NCI-H2227 (cell line): ENCODE measurements around the gene ARL15.
"Not testable (repeated sequence)": the region's sequence is repeated elsewhere in the genome, so short reads cannot be mapped to it uniquely, and the experiment has no call there.

Experiments used
- DNase-seq: peaks from one replicate; lab custom pipeline; 2025; ENCODE audit not compliant: unreplicated experiment; lab: John Stamatoyannopoulos, UW

Gene ARL15

DNA sequence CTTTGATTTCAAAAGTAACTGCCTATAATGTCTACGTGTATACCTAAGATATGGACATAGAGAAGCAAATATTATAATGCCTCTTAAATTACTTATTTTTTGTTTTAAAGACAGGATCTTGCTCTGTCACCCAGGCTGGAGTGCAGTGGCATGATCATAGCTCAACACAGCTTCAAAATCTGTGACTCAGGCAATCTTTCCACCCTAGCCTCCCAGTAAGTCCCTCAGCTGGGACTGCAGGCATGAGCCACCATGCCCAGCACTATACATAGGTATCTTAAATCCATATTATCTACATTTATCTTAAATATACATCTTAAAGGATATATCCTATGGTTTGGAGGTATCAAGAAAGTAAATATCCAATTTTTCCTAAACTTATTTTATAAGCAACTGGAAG, 261.2 kb downstream of the ARL15 start:
- no peak for DNase-seq

GRCh38 chr5:54045077-54045792, 265.1 kb downstream of the ARL15 start:
- no peak for DNase-seq

- not testable (repeated sequence) for DNase-seq
These were observed 266.1 kb downstream of the ARL15 start for GRCh38 chr5:54044276-54044675.

- no peak for DNase-seq
These were observed 269.6 kb downstream of the ARL15 start for GRCh38 chr5:54040804-54041203.

DNA sequence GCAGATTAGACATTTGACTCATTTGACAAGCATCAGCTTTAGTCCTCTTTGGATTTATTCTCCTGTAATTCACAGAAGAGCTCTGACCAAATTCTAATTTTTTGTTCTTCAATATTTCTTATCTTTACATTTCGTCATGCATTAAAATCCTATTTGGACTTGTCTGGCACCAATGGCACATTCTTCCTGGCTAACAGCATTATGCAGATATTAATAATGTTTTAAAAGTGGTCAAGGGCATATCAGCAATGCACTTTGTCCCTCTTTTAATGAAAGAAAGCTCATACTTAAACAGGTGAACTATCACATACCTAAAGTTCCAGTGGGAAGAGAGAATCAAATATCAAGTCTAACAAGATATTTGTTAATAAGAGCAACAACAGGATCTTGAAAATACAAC, 270.4 kb downstream of the ARL15 start:
- DNase-seq: no peak

GRCh38 chr5:54037205-54037604, 273.2 kb downstream of the ARL15 start:
- DNase-seq: no peak

GRCh38 chr5:54030981-54031380, 279.4 kb downstream of the ARL15 start:
- DNase-seq: no peak

DNA sequence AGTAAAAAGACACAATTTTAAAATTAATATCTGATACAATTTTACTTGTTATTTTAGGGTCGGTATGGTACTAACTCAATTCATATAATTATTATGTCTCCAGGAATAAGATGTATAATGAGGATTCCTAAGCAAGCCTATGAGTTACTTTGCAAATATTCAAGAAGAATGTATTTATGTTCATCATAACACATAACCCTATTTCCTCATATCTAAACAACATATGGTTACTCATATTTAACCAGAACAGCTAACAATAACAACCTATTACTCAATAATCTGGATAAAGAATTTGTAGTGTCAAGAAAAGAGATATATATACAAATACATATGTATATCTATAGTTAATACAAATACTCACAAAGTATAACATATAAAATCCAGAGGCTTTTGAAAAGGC, 285.9 kb downstream of the ARL15 start:
- DNase-seq: no peak

DNA sequence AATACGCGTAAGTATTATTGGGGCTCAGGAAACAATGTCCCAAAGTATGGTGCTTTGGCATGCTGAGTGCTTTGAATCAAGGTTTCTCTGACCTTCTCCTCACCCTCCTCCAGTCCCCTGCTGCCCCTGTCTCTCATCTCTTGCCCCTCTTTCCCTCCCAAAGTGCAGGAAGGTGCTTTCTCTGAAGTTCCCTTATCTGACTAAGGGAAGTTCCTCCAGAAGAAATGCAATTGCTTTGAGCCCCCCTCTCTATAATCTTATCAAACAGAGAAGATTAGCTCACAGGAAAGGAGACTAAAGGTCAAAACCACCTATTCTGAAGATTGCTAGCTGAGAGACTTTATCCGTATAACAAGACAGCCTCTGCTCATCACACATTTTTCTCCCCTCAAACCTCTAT, 288.1 kb downstream of the ARL15 start:
- DNase-seq: no peak

- DNase-seq: no peak
These were observed 288.8 kb downstream of the ARL15 start for GRCh38 chr5:54021431-54022164.

GRCh38 chr5:54018438-54018837, 291.9 kb downstream of the ARL15 start:
- DNase-seq: no peak

- DNase-seq: no peak
These were observed 292.8 kb downstream of the ARL15 start for GRCh38 chr5:54017580-54017979.

DNA sequence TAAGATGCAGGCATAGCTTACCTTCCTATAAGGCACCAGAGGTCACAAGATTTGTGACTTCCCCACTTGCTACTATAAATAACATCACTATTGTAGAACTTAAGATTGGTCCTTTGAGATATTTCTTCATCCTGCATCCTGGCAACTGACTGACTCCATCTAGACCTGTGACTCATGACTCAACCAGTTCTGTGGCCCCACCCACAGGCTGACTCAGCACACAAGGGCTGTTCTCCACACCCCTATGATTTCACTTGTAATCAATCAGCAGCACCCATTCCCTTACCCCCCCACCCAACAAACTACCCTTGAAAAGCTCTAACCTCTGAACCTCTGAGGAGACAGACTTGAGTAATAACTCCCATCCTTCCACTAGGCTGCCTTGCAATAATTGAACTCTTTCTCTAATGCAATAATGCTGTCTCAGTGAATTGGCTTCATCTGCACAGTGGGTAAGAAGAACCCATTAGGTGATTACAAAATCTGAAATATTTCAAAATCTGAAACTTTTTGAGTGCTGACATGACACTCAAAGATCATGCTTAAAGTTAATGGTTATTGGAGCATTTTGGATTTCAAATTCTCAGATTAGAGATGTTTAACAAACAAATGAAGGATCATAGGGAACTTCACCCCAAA, 296.7 kb downstream of the ARL15 start:
- DNase-seq: no peak

- no peak for DNase-seq
These were observed 300.5 kb downstream of the ARL15 start for GRCh38 chr5:54009828-54010227.

DNA sequence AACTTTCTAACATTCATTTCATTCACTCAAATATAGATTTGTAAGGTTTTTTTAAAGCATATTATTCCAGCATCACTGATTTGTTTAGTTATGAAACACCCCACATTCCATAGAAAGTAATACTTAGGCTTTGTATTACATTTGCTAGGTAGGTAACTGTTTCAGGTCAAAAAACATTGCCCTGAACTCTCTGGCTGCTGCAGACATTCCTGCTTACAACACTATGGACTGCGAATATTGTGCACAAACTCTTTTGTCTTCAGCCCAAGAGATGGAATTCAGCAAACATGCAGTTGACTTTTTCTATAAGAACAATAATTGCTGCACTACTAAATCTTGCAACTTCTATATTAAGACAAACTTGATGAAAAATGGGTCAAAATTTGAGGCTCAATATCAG, 301.0 kb downstream of the ARL15 start:
- no peak for DNase-seq

DNA sequence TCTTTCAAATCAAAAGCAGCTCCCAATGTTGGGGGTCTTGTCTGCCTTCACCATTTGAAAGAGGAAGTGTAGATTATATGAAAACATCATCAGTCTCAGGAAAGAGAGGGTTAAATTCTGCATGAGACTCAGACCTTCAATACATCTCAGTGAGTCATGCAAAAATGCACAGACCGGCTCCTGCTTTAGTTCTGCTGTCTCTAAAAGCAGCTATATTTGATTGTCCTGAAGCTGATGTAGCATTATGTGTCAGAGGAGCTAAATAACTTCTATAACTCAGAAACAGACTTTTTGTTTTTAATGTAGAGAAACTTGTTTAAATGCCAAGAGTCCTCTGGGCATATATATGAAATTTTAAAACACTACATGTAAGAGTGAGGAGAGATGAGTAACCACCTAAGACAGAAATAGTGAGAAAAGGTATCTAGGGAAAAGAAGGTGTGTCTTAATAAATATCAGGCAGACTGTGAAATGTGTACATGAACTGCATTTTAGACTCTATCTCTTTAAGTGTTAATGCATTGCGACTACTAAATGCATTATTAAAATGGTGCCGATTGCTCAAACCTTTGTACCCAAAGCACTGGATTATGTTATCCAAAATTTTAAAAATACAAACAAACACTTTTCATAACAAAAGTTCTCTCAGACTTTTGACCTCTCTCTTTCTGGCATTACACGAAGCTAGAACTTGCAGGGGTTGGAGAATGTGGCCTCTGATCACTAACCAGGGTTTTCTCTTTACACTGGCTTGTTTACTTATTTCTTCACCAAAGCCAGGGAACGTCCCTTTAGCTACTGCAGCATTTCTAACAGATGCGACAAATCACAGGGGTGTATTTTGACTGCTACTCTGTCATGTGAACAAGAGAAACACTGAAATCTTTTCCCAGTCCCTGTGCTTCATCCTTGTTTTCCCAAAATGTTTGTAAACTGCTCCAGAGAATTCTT, 302.3 kb downstream of the ARL15 start:
- DNase-seq: no peak

- DNase-seq: no peak
These were observed 305.7 kb downstream of the ARL15 start for GRCh38 chr5:54004697-54005096.

DNA sequence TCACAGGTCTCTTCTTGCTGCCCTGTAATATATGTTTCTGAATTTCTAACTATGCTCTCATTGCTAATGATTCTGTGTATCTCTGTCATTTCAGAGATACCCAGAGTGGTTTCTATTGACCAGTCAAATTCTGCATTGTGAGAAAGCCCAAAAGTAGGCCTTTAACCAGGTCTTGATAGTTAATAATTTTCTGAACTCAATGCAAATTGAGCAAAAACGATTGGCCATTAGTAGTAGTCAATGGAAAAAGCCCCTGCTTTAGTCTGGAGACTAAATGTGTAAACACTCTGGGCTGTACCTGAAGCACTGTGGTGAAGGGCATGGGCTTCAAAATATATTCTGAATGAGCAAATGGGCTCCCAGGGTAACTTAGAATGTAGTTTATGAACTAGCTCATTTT, 307.6 kb downstream of the ARL15 start:
- no peak for DNase-seq

DNA sequence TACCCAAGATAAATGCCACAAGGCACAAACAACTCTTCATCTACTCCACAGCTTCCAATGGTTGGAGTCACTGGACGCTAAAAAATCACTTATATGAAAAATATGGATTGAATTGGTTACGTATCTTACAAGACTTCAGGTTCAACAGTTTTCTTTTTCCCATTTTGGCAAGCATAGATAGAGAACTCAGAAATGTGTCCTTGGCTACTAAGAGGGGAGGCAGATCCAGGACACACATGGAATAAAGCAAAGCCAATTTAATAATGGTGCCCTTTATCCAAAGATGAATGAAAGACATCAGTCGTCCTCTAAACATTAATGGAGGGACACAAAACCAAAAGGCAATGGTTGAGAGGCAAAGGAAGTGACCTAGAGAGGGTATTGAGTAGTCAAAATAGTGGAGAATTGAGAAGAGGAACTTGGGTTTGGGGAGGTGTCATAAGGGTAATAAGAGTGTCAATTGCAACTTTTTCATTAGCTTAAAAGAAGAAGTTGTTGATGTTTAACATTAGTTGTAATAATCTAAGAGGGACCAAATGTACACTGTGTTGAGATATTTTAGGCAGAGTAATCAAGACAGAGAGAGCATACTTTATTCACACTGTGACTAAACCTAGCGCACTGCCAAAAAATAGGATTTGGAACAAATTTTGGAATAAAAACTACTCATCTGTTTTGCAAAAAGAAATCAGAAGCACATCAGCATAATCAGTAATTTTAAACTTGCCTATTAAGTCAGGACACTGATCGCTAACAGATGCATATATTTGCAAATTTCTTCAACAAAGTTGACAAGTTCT, 308.2 kb downstream of the ARL15 start:
- DNase-seq: no peak

GRCh38 chr5:54000011-54000410, 310.4 kb downstream of the ARL15 start:
- DNase-seq: no peak
